ENCODE results near the gene PPP1R27. TPM values are rescaled to one million over a fixed set of nuclear protein-coding genes. Genes with fewer than 3 reads are reported as not detected.

The PPP1R27 gene
- polyA plus RNA-seq, 6 donors from 2014 or later = 0.18 to 0.64 TPM; not detected in 4

- Mint-ChIP-seq H3K27me3 (peaks cover 10 to 62% (median 33%) of the 10 kb centered on the region in 3 donors), H3K9me3 (no peaks in the 10 kb centered on the region), H3K36me3 (peaks cover 0 to 3% of the 10 kb centered on the region in 2 donors), H3K27ac (no peak overlapping the region), H3K4me1 (peaks cover 5 to 12% (median 8%) of the 10 kb centered on the region in 3 donors), H3K4me3 (no peak overlapping the region)
- DNase-seq = no peak
- no peak for ATAC-seq (ENCODE audit: low read depth in 2 of 2)
Observed at GRCh38 chr17:81807839-81808238, 27.0 kb downstream of the PPP1R27 start.

DNA sequence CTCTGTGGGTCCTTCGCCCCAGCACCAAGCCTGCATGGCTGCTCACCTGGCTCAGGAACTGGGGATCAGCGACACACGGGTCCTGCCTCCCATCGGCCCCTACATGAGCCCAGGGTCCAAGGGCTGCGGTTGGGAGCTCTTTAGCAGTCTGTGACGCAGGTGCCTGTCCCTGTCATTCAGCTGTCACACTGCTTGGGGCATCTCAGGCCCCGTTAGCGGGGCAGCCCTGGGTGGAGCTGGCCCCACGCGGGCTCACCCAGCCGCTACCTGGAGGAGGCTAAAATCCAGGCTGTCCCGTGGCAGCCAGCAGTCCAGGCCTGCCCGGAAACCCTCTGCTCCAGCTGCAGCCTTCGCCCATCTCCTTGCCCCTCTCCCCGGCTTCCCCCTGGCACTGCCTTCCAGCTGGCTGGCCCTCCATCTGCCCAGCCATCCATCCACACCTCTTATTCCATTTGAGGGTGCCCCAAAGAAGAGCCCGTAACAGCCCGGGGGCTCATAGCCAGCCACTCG is 27.6 kb downstream of the PPP1R27 start:
- DNase-seq (no peak), ATAC-seq (ENCODE audit: low read depth in 2 of 2) (peak in 1 of 2 donors; percentile 21)
- H3K9me3 Mint-ChIP-seq = no peaks in the 10 kb centered on the region
- H3K27me3 Mint-ChIP-seq = peaks cover 13 to 68% (median 38%) of the 10 kb centered on the region in 3 donors
- peaks cover 10 to 17% (median 12%) of the 10 kb centered on the region in 3 donors for H3K4me1 Mint-ChIP-seq
- no peak overlapping the region for H3K4me3 Mint-ChIP-seq
- peaks cover 0 to 9% of the 10 kb centered on the region in 2 donors for H3K36me3 Mint-ChIP-seq
- H3K27ac Mint-ChIP-seq = no peak overlapping the region

DNA sequence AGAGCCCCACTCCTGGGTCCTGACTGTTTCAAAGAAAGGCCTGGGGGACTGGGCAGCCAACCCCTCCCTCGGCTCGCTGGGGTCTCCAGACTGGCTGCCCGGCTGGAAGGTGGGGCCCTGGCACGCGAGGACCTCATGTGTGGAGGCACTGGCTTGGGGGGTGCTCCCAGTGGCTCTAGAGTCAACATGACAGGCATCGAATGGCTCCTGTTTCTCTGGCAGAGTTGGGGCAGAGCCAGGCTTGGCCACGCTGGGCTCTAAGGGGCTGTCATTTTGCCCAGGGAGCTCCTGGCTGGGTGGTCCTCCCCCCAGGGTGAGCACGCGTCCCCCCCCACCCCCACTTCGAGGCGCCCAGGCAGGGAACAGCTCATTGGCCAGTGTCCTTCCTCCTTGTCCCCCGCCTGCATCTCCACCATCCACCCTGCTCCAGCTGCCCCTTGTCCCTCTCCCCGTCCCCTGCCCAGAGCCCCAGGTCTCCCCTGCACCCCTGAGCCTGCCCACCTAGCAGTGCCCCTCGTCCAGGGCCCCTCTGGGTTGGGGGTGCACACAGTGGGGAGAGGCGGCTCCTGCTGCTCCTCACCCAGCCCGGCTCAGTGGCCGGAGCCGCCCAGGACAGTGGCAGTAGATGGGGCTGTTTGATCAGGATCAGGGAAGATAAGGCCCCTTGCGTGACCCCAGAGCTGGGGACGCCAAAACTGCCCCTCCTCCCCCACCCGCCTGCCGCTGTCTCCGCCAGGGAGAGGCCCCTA is 28.2 kb downstream of the PPP1R27 start:
- Mint-ChIP-seq H3K4me1 (peaks cover 10 to 19% (median 12%) of the 10 kb centered on the region in 3 donors), H3K9me3 (no peaks in the 10 kb centered on the region), H3K36me3 (peaks cover 0 to 12% of the 10 kb centered on the region in 2 donors), H3K27ac (no peak overlapping the region), H3K27me3 (peaks cover 18 to 74% (median 45%) of the 10 kb centered on the region in 3 donors), H3K4me3 (peak overlapping the region in 1 of 8 donors; percentile 6)
- DNase-seq (no peak), ATAC-seq (ENCODE audit: low read depth in 2 of 2) (no peak)

DNA sequence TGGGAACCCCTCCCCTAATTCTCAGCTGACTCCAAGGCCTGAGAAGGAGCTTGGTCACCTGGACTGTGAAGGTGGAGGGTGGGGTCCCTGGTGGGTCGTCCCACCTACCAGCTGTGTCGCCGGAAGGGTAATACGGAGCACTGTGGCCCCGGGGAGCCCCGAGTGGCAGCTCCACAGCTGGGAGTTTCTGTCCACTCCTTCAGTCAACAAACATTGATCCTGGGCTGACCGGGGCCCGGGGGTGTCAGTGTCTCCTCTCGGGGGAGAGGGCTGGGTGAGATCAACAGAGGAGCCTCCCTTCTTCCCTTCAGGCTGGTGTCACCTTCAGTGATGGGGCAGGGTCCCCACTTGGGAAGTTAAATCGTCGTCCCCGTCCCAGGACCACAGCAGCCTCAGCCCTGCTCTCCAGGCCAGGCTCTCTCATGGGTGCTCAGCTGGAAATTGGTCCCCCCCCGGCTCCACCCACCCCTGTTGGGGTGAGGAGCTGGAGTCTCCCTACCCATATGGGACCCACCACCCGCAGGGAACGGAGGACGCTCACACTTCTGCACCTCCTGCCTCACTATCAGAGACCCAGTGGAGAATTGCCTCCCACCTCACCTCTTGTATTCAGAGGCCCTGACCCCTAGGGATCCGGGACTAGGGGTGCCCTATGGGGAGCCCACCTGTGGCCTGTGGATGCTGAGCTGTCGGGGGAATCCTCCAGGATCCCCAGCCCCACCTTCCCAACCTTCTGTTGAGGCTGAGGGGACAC is 29.0 kb downstream of the PPP1R27 start:
- no peaks in the 10 kb centered on the region for H3K9me3 Mint-ChIP-seq
- peak overlapping the region in 3 of 8 donors; percentile 6 to 51 (median 42) for H3K4me3 Mint-ChIP-seq
- peaks cover 10 to 19% (median 12%) of the 10 kb centered on the region in 3 donors for H3K4me1 Mint-ChIP-seq
- DNase-seq (no peak), ATAC-seq (ENCODE audit: low read depth in 2 of 2) (no peak)
- peaks cover 0 to 12% of the 10 kb centered on the region in 2 donors for H3K36me3 Mint-ChIP-seq
- H3K27me3 Mint-ChIP-seq = peaks cover 25 to 79% (median 51%) of the 10 kb centered on the region in 3 donors
- no peak overlapping the region for H3K27ac Mint-ChIP-seq

DNA sequence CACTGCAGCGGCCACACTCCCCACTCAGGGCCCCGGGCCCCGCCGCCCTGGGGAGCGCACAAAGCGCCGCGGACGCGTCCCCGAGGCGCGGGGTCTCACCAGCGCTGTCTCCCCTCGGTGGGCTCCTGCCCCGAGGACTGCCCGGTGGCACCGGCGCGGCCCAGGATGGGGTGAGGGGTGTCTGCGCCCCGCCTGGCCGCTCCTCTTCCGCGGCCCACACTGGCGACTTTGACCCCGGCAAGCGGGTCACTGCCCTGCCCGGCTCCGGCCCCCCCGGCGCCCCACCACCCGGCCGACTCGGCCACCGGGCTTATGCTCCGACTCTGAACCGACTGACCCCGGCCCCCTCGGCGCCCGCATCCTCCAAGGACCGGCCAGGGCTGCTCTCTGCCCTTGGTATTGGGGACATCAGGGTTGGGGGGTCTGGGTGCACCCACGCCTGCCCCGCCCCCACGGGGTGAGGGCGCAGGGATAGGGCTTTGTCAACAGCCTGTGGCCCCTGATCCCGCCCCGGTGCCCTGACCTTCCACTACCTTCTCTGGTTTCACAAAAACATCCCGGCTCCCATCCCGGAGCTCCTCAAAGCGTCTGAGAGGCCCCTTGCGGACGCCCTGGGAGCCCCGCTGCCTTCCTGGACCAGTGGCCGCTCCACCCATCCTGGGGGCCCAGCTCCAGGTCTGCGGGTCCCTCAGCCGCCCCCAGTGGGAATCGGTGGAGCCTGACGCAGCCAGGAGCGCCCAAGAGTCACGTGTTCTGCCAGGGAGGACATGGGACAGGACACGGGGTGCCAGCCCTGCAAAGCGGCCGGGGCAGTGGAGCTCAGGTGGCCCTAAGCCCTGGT is 30.1 kb downstream of the PPP1R27 start:
- peaks cover 0 to 12% of the 10 kb centered on the region in 2 donors for H3K36me3 Mint-ChIP-seq
- H3K27me3 Mint-ChIP-seq = peaks cover 35 to 79% (median 52%) of the 10 kb centered on the region in 3 donors
- H3K27ac Mint-ChIP-seq = peak overlapping the region in 1 of 6 donors; percentile 57
- DNase-seq = no peak
- peaks cover 10 to 19% (median 12%) of the 10 kb centered on the region in 3 donors for H3K4me1 Mint-ChIP-seq
- peak overlapping the region in 2 of 8 donors; percentile 31 to 42 for H3K4me3 Mint-ChIP-seq
- H3K9me3 Mint-ChIP-seq = peaks cover 0 to 2% (median 0%) of the 10 kb centered on the region in 7 donors
- no peak for ATAC-seq (ENCODE audit: low read depth in 2 of 2)

DNA sequence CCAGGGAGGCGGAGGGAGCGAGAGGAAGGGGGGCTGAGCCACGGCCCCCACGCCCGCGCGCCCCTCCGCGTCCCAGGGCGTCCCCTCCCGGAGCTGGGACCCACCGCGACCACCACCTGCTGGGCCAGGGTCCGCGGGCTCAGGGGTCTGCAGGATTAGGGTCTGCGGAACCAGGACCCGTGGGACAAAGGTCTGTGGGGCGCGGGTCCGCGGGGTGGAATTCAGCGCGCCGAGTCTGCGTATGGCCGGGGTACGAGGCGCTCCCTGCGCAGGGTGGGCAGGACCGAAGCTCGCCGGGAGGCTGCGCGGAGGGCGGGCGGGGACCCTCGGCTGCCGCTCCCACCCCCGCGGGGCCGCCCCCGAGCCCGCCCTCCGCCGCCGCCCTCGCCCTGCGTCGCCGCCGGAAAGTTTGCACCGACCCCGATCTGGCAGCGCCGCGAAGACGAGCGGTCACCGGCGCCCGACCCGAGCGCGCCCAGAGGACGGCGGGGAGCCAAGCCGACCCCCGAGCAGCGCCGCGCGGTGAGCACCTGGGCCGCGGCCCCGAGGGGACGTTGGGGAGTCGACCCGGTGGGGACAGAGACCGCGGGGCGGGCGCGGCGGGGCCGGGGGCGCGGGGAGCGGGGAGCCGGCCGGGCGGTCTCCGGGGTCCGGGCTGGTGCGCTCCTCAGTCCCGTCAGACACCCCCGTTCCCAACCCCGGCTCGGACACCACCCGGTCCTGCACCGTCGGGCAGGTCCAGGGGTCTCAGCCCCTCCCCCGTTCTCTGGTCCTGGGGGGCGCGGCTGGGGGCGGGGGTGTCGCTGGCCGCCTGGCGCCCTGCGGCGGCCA is 30.9 kb downstream of the PPP1R27 start, which contains the start of gene GCGR:
Gene GCGR (plus strand): TSS at position 423 of the 831 bp plus-strand sequence. CDS start 4,869 bp downstream, outside the sequence.
- Mint-ChIP-seq H3K4me3 (peak within 1 kb of the TSS in 2 of 8 donors; percentile 42 to 53), H3K36me3 (peaks cover 0 to 12% of the 10 kb centered on the region in 2 donors), H3K27ac (peak within 1 kb of the TSS in 1 of 6 donors; percentile 57), H3K9me3 (peaks cover 0 to 3% (median 0%) of the 10 kb centered on the region in 7 donors), H3K27me3 (peaks cover 33 to 78% (median 51%) of the 10 kb centered on the region in 3 donors), H3K4me1 (peaks cover 8 to 19% (median 10%) of the 10 kb centered on the region in 3 donors)
- DNase-seq (no peak), ATAC-seq (ENCODE audit: low read depth in 2 of 2) (peak in 1 of 2 donors; percentile 14)

DNA sequence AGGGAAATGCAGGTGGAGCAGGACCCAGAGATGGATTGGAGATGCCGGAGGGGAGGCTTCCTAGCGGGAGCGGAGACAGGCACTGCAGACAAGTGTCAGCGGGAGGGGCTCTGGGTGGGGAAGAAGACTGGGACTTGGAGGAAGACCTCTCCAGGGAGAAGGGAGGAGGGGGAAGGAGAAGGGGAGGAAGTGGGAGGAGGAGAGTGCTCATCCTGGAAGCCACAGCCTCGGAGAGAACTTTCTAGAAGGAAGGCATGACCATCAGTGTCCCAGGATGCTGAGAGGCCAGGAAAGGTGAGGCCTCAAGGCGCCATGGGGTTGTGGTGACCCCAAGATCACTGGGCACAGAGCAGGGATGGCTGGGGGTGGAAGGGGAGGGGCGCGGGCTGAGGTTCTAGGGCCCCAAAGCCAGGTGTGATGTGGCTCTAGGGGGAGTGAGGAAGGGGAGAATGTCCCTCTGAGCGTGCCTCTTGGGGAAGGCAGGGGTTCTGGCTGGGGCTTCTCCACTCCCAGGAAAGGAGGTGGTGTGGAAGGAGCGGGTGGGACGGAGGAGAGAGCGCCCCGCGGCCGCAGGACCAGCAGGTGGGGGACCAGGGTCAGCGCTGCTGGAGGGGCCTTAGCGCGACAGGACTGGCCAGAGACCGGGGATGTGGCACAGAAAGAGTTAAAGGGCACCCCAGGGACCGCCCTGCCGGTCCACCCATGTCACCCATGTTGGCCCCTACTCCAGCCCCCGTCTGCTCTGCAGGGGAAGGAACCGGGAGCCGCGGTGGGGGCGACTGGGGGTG is 31.8 kb downstream of the PPP1R27 start:
- ATAC-seq (ENCODE audit: low read depth in 2 of 2) = no peak
- H3K27ac Mint-ChIP-seq = peak overlapping the region in 1 of 6 donors; percentile 34
- H3K9me3 Mint-ChIP-seq = peaks cover 0 to 3% (median 0%) of the 10 kb centered on the region in 7 donors
- peaks cover 33 to 74% (median 49%) of the 10 kb centered on the region in 3 donors for H3K27me3 Mint-ChIP-seq
- H3K36me3 Mint-ChIP-seq = peaks cover 0 to 12% of the 10 kb centered on the region in 2 donors
- peak overlapping the region in 4 of 8 donors; percentile 47 to 78 (median 52) for H3K4me3 Mint-ChIP-seq
- peaks cover 8 to 19% (median 10%) of the 10 kb centered on the region in 3 donors for H3K4me1 Mint-ChIP-seq
- DNase-seq = no peak

DNA sequence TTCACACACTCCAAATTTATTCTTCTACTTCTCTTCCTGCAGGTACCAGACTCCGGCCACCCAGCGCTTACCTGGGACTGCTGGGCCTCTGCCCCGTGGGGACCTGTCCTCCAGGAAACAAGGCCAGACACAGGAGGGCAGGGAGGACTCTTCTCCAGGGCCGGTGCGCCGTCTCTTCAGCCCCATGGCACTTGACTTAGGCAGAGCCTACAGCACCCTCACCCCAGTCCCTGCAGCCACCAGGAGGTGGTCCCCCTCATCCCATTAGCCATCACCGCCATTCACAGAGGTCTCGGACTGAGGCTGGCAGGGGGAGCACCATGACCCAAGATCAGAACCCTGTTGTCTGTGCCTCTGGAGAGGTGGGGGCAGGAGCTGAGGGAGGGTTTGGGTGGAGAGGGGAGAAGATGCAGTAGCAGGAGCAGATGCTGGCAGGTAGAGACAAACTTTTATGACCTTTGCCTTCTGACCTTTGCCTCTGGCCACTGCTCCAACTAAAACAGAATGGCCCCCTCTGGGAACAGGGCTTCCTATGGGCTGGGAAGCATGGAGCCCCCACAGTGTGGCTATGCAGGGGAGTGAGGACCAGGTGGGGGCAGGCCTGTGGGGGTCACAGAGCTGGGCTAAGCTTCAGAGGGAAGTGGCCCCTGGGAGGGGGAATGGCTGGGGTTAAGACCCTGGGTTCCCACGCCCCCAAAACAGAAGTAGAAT is 32.6 kb downstream of the PPP1R27 start:
- Mint-ChIP-seq H3K4me3 (peak overlapping the region in 5 of 8 donors; percentile 14 to 78 (median 51)), H3K27me3 (peaks cover 33 to 66% (median 44%) of the 10 kb centered on the region in 3 donors)

DNA sequence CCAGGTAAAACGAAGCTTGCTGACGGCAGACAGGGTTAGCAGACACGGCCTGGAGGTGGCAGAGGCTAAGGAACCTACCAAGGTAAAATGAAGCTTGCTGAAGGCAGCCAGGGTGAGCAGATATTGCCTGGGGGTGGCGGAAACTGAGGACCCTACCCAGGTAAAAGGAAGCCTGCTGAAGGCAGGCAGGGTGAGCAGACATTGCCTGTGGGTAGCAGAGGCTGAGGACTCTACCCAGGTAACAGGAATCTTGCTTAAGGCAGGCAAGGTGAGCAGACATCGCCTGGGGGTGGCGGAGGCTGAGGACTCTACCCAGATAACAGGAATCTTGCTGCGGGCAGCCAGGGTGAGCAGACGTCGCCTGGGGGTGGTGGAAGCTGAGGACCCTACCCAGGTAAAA is 33.5 kb downstream of the PPP1R27 start:
- Mint-ChIP-seq H3K4me3 (no peak overlapping the region), H3K4me1 (peaks cover 8 to 19% (median 10%) of the 10 kb centered on the region in 3 donors), H3K27me3 (peaks cover 33 to 59% (median 44%) of the 10 kb centered on the region in 3 donors), H3K36me3 (peaks cover 0 to 12% of the 10 kb centered on the region in 2 donors), H3K9me3 (peaks cover 0 to 3% (median 0%) of the 10 kb centered on the region in 7 donors), H3K27ac (no peak overlapping the region)
- DNase-seq (no peak), ATAC-seq (ENCODE audit: low read depth in 2 of 2) (no peak)

More for the DNA sequence above, 32.6 kb downstream of the PPP1R27 start:
- DNase-seq (no peak), ATAC-seq (ENCODE audit: low read depth in 2 of 2) (no peak)
- Mint-ChIP-seq H3K9me3 (peaks cover 0 to 3% (median 0%) of the 10 kb centered on the region in 7 donors), H3K36me3 (peaks cover 0 to 12% of the 10 kb centered on the region in 2 donors), H3K27ac (no peak overlapping the region), H3K4me1 (peaks cover 8 to 19% (median 10%) of the 10 kb centered on the region in 3 donors)

- Mint-ChIP-seq H3K27me3 (peaks cover 4 to 5% (median 5%) of the 10 kb centered on the region in 3 donors), H3K36me3 (no peaks in the 10 kb centered on the region), H3K9me3 (peaks cover 0 to 3% (median 0%) of the 10 kb centered on the region in 7 donors), H3K4me3 (no peak overlapping the region), H3K27ac (no peak overlapping the region), H3K4me1 (no peaks in the 10 kb centered on the region)
- no peak for DNase-seq
- ATAC-seq (ENCODE audit: low read depth in 2 of 2) = no peak
Observed at GRCh38 chr17:81794509-81794908, 40.3 kb downstream of the PPP1R27 start.

DNA sequence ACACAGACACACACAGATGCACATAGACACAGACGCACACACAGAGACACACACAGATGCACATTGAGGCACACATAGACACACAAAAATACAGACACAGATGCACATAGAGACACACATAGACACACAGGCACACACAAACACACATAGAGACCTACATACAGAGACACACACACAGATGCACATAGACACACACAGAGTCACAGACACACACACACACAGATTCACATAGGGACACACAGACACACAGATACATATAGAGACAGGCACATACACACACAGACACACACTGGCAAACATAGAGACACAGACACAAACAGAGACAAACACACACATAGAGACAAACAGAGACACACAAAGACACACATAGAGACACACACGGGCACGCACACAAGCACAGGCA is 40.8 kb downstream of the PPP1R27 start:
- no peak overlapping the region for H3K27ac Mint-ChIP-seq
- peaks cover 0 to 1% (median 0%) of the 10 kb centered on the region in 7 donors for H3K9me3 Mint-ChIP-seq
- peaks cover under 1 to 2% (median under 1%) of the 10 kb centered on the region in 3 donors for H3K27me3 Mint-ChIP-seq
- H3K4me1 Mint-ChIP-seq = no peaks in the 10 kb centered on the region
- no peaks in the 10 kb centered on the region for H3K36me3 Mint-ChIP-seq
- DNase-seq (no peak), ATAC-seq (ENCODE audit: low read depth in 2 of 2) (no peak)
- H3K4me3 Mint-ChIP-seq = no peak overlapping the region
